T-helper 1 cell treated with Interleukin-12 subunit alpha and Interleukin-12 subunit beta and Interleukin-4 antibody, amounts not matched to agents 30 ng/mL and 1 ng/mL, for 36 hours (primary cell): ENCODE measurements around the gene MCF2L2. TPM values are rescaled to one million over a fixed set of nuclear protein-coding genes. Genes with fewer than 3 reads are reported as not detected.
"Not testable (repeated sequence)": the region's sequence is repeated elsewhere in the genome, so short reads cannot be mapped to it uniquely, and the experiment has no call there.

ENCODE experiments used
- intact Hi-C: fragments of 100-400 bp; cut with micrococcal nuclease; formaldehyde crosslinking; loops from one replicate; pipeline ENCODE4 v1.15.1; 2024
- total RNA-seq: library from RNA; stranded (reverse); gene quantifications from 2 replicates; pipeline ENCODE4 v1.2.3, GENCODE V29; 2022

MCF2L2 gene
- total RNA-seq, 1 donor from 2014 or later = 3.8 TPM

DNA sequence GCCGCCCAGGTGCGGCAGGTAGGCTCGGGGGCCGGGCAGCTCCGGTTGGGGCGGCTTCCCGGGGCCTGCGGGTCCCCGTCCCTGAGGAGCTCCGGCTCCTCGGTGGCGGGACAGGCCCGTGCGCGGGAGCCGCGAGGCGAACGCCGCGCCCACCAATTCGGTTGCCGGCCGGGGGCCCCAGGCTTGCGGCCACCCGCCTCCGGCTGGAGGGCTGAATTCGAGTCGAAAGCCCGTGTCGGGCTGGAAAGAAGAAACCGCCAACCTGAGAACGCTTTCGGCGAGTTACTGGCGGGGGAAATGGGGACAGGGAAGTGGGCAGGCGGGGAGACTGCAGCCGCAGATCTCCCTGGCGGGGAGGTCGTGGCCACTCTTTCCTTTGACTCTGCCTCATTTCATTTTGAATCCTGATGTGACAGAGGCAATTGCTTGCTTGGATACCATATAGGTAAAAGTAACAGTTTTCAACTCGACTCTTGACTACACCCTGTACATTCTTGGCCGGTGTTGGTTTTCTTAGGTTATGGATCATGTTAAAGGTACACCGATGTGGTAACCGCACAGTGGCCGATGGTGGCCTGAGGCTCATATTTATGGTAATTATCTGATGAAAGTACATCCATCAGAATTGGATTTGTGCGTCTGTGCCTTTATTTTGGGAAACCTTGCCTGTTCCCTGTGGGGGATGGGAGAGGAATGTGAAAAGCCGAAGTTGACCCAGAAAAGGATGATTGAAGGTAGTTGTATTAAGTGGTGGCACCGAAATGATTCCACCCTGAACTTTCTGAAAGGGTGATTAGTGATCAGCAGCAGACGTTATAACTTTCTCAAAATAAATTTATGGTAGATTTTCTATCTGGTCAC is 173.7 kb downstream of the MCF2L2 start:
- intact Hi-C loops = loop anchor here (1.0 to 10.0 kb wide), 4 partner anchors 53 to 630 kb away; partner anchors contain the start of gene PARL

DNA sequence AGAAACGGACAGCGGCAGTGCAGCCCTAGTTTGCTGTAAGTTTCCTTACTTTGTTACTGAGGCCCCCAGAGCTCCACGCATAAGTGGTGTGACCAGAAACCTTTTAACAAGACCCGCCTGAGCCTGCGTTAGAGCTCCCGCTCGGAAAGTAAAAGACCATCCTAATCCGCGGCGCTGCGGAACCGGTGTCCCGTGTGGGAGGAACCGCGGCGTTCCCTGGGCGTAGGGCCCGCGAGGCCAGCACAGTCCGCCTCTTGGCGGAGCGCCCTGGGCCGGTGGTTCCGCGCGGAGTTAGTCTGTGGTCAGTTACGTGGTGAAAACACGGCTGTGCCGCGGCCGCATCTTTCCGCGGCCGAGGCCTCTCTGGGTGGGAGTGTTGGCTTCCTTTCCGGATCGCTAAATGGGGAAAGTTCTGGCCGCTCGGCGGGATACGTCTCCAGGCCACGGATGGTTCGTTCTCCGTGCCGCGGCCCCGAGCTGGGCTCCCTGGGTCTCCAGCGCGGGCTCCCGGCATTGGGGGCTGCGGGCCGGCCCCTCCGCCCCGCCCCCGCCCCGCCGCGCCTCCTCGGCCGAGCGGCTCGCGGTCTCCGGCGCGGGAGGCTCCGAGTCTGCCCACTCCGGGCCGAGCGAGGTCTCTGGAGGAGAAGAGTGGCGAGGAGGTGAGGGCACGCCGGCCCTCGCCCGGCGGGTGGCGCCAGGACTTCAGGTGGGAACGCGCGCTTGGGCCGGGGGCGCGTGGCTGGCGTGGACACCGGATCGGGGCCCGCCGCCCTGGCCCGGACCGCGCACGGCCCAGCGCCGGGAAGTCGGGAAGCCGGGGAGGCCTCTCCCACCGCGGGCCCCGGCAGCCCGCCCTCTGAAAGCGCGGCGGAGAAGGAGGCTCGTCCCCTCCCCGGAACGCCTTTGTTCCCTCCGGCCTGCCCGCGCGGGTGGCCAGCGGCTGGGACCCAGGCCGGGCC is 174.6 kb downstream of the MCF2L2 start:
- intact Hi-C loops = loop anchor here (1.0 to 10.0 kb wide), 7 partner anchors 30 to 631 kb away; partner anchors contain the start of gene PARL

DNA sequence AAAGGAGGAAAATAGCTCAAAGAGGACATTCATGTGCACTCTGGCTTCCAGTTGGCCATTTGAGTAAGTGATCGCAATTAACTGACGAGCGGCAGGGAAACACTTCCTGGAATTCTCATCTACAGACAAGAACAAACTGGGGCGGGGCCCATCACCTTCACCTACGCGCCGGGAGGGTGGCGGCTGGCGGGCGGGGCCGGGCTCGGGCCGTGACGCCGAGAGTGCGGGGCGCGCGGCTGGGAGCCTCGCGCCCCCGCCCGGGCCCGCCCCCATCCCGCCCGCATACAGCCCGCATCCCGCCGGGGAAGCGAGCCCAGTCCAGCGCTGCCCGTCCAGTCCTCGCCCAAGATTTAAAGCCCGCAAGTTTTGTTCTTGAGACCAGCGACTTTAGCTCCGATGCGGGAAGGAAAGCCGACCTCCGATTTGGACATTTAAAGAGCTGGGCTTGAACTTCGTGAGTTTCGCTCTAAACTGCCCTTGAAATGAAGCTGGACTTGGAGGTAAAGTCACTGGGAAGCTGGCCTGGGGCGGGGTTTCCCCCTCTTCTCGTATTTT is 175.4 kb downstream of the MCF2L2 start, which contains the start of gene B3GNT5:
B3GNT5 (plus strand) TSS at position 281 of the 555 bp plus-strand sequence. CDS start 16,546 bp downstream, outside the sequence.
- intact Hi-C loops = loop anchor here (1.0 to 10.0 kb wide), 6 partner anchors 29 to 632 kb away; partner anchors contain the start of gene PARL

DNA sequence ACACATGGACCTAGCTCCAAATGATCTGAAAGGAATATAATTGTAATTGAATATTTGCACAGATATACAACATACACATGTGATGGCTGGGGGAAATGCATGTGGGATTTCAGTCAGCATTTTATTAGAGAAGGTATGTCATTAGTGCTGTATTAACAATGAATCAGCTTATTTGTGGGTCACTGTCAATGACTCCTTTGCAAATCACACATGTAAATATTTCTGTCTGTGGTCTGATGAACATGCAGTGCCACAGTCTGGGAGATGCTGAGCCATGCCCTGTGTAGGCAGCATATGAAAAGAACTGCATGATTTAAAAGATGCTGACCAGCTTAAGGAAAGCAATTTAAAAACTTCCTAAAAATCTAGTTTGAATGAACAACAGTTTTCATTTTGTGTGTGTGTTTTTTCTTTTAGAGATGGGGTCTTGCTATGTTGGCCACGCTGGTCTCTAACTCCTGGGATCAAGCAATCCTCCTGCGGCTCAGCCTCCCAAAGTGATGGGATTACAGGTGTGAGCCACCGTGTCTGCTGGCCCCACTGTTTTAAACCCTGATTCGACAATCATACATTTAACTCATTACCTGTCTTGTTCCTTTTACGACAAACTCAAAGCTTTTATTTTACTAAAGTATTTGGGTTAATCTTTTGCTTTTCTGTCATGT is 176.2 kb downstream of the MCF2L2 start:
- intact Hi-C loops = loop anchor here (5.0 to 10.0 kb wide), 3 partner anchors 55 to 633 kb away; partner anchors contain the start of gene PARL

DNA sequence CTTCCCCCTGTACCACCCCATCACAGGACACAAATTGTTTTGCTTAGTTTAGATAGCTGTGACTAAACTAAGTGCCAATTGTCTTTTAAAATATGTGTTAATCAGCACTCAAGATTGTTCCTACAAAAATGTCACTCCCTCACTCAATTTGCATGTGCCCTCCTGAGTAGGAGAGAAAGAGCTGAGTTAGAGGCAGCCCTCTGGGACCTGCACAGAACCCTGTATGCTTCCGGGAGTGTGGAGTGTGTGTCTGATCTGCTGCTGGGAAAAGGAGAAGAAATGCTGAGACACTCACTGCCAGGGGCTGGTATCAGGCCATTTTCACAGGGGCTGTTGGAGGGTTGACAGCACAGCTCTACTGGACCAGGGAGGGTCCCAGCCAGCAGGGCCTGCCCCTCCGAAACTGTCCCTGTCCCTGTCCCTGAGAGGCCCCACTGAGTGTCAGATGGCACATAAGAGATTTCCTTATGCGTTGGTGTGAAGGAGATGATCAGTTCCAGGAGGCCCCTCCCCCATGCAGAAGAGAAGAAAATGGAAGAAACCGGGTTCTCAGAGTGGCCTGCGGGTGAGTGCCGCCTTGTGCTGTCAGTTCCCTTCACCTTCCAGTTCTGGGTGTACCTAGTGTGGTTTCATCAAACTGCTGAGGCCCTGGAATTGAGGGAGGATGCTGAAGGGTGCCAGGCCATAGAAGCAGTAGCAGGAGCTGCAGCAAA is 179.3 kb downstream of the MCF2L2 start:
- intact Hi-C loops = no loop called here

DNA sequence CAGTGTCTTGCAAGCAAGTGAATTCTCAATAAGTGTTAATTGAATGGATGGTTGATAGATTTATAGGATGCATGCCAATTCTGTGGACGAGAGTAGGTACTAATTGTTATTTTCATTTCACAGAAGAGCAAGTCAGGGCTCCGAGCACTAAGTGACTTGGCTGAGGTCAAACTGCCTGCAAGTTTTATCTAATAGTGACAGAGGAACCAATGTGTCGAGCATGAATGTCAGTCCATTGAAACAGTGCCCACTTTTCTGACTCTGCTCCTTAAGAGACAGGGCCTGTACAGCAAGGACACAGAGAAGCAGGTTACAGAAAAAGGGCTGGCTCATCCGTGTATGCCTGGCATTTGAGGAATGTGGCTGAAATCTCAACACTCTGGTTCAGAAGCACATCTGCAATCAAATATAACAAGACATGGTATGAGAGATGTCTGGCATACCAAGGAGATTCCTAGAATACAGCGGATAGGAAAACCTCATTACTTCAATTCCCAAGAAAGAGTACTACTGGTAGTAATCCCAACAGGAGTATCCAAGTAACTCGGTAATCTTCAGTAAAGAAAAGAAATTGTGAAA is 181.3 kb downstream of the MCF2L2 start:
- intact Hi-C loops = no loop called here

DNA sequence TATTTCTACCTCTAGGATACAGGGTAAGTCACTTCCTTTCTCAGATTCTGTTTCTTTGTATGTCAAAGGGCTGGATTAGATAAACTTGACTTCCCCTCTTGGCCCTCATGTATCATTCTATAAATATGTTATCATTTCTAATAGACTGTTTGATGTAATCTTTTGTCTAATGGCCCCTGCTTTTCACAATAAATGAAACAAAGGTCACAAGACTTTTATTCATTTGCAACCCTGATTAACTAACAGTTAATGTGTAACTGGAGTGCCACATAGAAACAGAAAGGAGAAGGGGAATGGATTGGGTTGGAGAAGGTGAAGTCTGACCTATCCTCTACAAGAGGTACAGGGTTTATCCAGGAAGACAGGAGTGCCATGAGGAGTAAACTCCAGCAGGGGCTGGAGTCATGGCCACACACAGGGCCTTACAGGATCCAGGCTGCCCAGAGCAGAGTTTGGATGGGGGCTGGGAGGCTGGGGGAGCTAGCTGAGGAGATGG is 183.4 kb downstream of the MCF2L2 start:
- intact Hi-C loops = no loop called here

DNA sequence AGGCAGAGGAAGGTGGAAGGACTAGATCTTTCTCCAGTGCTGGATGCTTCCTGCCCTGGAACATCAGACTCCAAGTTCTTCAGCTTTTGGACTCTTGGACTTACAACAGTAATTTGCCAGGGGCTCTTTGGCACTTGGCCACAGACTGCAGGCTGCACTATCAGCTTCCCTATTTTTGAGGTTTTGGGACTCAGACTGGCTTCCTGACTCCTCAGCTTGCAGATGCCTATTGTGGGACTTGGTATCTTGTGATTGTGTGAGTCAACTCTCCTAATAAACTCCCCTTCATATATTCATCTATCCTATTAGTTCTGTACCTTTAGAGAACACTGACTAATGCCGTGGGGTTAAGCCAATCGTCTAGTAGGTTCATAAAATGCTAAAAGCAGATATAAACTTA is 184.2 kb downstream of the MCF2L2 start:
- intact Hi-C loops = no loop called here

DNA sequence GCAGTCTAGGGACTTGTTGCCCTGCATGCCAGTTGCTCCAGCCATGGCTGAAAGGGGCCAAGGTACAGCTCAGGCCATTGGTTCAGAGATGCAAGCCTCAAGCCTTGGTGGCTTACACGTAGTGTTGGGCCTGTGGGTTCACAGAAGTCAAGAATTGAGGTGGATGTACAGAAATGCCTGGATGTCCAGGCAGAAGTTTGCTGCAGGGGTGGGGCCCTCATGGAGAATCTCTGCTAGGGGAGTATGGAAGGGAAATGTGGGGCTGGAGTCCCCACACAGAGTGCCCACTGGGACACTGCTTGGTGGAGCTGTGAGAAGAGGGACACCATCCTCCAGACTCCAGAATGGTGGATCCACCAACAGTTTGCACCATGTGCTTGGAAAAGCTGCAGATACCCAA is 186.0 kb downstream of the MCF2L2 start:
- intact Hi-C loops = no loop called here

DNA sequence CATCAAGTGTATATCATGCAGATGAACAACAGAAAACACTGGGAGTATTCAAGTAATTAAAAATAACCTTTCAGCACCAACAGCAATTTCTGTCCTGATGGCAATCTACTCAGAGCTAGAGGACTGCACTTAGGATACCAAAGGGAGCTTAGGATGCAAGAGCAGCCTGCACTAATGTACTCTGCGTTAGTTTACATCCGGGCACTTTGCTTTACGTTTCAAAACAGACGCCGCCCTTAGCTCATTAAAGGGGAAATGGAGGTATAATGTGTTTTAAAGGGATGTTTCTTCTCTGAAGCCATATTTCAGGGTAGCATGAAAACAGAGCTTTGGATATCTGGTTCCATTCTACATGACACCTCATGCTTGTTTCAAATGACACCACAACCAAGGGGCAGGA is 189.4 kb downstream of the MCF2L2 start:
- intact Hi-C loops = no loop called here

DNA sequence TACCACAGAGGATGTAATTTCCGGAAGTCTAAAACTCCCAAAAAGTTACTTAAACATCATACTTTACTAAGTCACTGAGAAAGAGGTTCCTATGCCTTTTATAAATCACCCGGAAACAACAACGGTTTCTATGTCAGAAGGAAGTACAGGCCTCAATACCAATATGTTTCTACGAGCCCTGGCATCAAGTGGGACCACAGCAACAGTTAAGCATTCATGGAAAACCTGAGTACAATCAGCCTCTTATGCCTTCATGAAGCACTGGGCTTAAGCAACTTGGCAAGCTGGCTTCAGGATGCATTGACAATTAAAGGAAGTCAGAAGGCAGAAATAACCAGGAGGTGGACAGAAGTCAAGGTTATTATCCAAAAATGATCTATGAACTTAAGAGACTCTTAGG is 194.5 kb downstream of the MCF2L2 start:
- intact Hi-C loops = no loop called here

DNA sequence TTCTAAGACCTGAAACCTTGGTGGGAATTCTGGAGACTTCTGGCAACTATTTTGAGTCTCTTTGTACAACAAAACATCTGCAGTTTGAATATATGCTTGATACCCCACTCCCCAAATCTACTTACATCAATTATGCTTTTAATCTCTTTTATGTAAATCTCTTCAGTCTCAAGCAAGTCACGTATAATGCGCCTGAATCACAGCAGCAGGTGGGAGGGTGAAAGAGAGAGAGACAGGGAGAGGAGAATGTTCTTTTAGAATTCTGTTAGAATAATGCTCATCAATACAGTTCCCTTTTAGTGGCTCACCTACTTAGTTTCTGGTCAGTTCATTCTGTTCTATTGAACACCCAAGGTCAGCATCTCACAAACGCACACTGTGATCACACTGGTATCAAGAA is 197.6 kb downstream of the MCF2L2 start:
- intact Hi-C loops = no loop called here

DNA sequence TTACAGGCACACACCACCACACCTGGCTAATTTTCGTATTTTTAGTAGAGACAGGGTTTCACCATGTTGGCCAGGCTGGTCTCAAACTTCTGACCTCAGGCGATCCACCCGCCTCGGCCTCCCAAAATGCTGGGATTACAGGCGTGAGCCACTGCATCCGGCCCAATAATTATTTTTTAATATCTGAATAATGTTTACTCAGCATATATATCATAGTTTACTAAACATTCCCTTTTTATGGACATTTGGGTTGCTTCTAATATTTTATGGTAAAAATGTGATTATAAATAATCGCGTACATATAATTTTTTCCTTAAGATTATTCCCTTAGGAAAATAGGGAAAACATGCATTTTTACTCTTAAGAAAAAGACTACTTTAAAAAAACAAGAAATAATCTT is 198.2 kb downstream of the MCF2L2 start:
- intact Hi-C loops = not testable (repeated sequence)

DNA sequence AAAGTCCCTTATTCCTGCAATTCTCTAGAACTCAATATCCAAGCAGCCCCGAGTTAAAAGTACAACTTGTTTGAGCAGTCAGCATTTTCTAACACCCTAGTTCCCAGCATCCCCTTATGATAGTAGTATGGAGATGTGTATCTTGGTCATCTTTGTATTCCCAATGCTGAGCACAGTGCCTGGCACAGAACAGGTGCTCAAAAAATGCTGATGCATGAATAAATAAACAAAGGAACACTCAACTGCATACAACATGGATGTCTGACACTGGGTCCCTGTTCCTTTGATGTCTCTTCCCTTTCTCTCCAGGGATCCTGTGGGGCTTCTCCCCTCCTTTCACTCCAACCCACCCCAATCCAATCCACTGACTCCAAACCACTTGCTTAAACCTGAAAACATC is 199.2 kb downstream of the MCF2L2 start:
- intact Hi-C loops = no loop called here

DNA sequence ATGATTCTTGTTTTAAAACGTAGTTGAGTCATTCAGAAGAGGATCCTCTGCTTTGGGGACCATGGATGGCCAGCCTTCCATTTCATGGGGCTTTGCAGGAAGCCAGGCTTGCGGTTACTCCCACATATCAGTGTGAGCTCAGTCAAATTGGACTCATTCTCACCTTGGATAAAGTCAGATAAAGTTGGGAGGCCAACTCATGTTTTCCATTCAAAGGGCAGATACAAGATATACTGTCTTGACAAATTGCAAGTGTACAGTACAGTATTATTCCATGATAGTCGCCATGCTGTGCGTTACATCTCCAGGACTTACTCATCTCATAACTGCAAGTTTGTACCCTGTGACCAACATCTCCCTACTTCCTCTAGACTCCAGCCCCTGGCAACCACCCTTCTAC is 200.8 kb downstream of the MCF2L2 start:
- intact Hi-C loops = no loop called here

DNA sequence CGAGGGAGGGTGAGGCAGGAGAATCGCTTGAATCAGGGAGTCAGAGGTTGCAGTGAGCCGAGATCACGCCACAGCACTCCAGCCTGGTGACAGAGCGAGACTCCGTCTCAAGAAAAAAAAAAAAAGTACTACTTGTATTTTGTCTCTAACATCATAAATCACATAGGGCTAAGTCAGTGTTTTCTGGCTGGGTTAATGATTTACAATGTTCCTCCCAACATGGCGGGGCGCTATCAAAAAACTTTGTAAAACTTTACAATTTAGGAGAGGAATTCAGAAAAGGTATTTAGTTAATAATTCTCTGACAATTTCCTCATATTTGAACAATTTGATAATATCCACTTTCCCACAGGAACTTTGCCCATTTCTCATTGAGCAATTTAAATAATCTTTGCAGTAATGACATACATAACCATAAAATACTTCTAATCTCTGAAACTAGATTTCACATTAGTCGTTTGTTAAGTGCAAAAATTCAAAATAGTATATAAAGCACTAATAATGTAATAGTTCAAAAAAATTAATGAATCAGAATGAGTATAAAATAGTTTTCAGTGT is 202.0 kb downstream of the MCF2L2 start:
- intact Hi-C loops = no loop called here

DNA sequence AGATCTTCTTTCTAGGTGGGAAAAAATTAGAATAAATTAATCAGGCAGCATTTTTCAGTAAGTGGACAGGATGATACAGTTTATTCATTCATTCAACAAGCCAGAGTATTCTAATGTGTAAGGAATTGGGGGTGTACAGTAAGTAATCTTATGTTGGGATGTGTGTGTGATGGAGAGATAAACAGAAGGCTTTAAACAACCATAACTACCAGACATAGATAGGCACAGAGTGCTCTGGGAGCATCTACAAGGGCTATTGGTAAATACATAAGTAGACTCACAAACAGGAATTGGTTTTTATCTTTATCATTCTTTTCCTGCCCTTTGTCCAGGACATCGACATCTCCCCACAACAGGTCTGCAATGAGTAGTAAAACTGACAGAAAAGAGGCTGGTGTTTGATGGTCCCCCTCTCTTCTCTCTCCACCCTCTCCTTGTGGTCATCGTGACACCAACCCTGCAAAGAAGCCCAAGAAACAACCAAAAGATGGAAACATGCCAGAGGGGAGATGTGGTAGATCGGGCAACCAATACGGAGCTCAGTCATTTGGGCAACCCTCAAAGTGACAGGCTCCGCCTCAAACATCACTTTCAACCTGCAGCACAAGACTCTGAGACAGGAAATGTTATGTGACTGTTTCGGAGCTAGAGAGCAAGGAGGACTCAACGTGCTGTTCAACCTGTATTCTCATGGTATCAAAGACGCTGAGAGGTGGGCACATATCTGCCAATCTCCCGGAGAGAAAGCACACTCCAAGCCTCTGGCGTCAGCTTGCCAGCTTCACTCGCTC is 204.0 kb downstream of the MCF2L2 start:
- intact Hi-C loops = loop anchor here (1.0 kb wide), 3 partner anchors 22 to 61 kb away; partner anchors contain the start of gene B3GNT5

DNA sequence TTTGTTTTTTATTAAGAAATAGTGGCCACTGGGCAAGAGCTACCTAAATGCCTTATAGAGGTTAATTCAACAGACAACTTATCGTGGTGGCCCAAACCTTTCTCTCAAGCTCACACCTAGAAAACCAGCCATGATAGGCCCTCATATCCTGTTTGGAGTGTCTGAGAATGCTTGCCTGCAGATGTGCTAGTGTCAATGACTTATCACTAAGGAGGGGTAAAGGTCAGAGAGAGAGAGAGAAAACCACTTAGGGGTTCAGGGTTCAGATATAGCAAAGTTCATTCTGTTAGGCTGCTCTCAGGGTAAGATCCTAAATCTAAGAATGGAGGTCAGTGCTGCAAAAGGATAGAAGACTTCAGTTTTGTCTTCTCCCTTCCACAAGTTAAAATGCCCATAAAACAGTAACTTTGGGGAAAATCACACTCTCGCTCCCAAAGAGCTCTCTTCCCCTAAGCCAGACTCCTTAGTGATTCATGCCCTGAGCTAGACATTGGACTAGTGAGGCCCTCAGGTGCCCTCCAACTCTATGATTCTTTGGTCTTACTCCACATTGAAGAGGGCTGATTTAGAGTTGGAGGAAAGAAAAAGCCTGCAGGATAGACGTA is 205.7 kb downstream of the MCF2L2 start:
- intact Hi-C loops = no loop called here
